ENCODE data around the gene HECTD2.
"Not testable (repeated sequence)": the region's sequence is repeated elsewhere in the genome, so short reads cannot be mapped to it uniquely, and the experiment has no call there.

Gene HECTD2

GRCh38 chr10:91534789-91535188 is 124.6 kb downstream of the HECTD2 start:
- in situ Hi-C loops (cut with MboI; ENCODE audit: low sequenced_read_pairs), result not testable (repeated sequence)

- in situ Hi-C loops (cut with MboI; ENCODE audit: low sequenced_read_pairs), result no loop called here
These were observed 126.0 kb downstream of the HECTD2 start for GRCh38 chr10:91536111-91536510.

GRCh38 chr10:91536733-91537132 is 126.6 kb downstream of the HECTD2 start:
- in situ Hi-C loops (cut with MboI; ENCODE audit: low sequenced_read_pairs), result no loop called here

- in situ Hi-C loops (cut with MboI; ENCODE audit: low sequenced_read_pairs), result no loop called here
These were observed 127.7 kb downstream of the HECTD2 start for GRCh38 chr10:91537614-91538383.

- in situ Hi-C loops (cut with MboI; ENCODE audit: low sequenced_read_pairs), result no loop called here
These were observed 129.8 kb downstream of the HECTD2 start for GRCh38 chr10:91539930-91540329.

- in situ Hi-C loops (cut with MboI; ENCODE audit: low sequenced_read_pairs), result no loop called here
These were observed 130.6 kb downstream of the HECTD2 start for GRCh38 chr10:91540733-91541132.

- in situ Hi-C loops (cut with MboI; ENCODE audit: low sequenced_read_pairs), result no loop called here
These were observed 131.3 kb downstream of the HECTD2 start for GRCh38 chr10:91541481-91541880.

- in situ Hi-C loops (cut with MboI; ENCODE audit: low sequenced_read_pairs), result no loop called here
These were observed 135.2 kb downstream of the HECTD2 start for GRCh38 chr10:91545384-91545783.

- in situ Hi-C loops (cut with MboI; ENCODE audit: low sequenced_read_pairs), result no loop called here
These were observed 135.7 kb downstream of the HECTD2 start for GRCh38 chr10:91545838-91546237.

- in situ Hi-C loops (cut with MboI; ENCODE audit: low sequenced_read_pairs), result no loop called here
These were observed 139.1 kb downstream of the HECTD2 start for GRCh38 chr10:91549262-91549661.

GRCh38 chr10:91550021-91550420 is 139.9 kb downstream of the HECTD2 start:
- in situ Hi-C loops (cut with MboI; ENCODE audit: low sequenced_read_pairs), result no loop called here

- in situ Hi-C loops (cut with MboI; ENCODE audit: low sequenced_read_pairs), result no loop called here
These were observed 141.7 kb downstream of the HECTD2 start for GRCh38 chr10:91551856-91552255.

GRCh38 chr10:91552274-91553095 is 142.3 kb downstream of the HECTD2 start:
- in situ Hi-C loops (cut with MboI; ENCODE audit: low sequenced_read_pairs), result no loop called here

- in situ Hi-C loops (cut with MboI; ENCODE audit: low sequenced_read_pairs), result no loop called here
These were observed 145.3 kb downstream of the HECTD2 start for GRCh38 chr10:91555455-91555854.

GRCh38 chr10:91556691-91557566 is 146.8 kb downstream of the HECTD2 start:
- in situ Hi-C loops (cut with MboI; ENCODE audit: low sequenced_read_pairs), result no loop called here

- in situ Hi-C loops (cut with MboI; ENCODE audit: low sequenced_read_pairs), result no loop called here
These were observed 147.5 kb downstream of the HECTD2 start for GRCh38 chr10:91557651-91558111.

GRCh38 chr10:91558473-91558872 is 148.3 kb downstream of the HECTD2 start:
- in situ Hi-C loops (cut with MboI; ENCODE audit: low sequenced_read_pairs), result no loop called here

GRCh38 chr10:91559169-91559568 is 149.0 kb downstream of the HECTD2 start:
- in situ Hi-C loops (cut with MboI; ENCODE audit: low sequenced_read_pairs), result no loop called here

- in situ Hi-C loops (cut with MboI; ENCODE audit: low sequenced_read_pairs), result no loop called here
These were observed 149.6 kb downstream of the HECTD2 start for GRCh38 chr10:91559750-91560149.

GRCh38 chr10:91560827-91561226 is 150.7 kb downstream of the HECTD2 start:
- in situ Hi-C loops (cut with MboI; ENCODE audit: low sequenced_read_pairs), result not testable (repeated sequence)

Data from HL-60/S4 (cell line).